NCI-H774 (cell line): ENCODE measurements around the gene ADGRG1.
"Not testable (repeated sequence)": the region's sequence is repeated elsewhere in the genome, so short reads cannot be mapped to it uniquely, and the experiment has no call there.

Experiments used
- DNase-seq: peaks from one replicate; lab custom pipeline; 2025; lab: John Stamatoyannopoulos, UW

ADGRG1 gene

DNA sequence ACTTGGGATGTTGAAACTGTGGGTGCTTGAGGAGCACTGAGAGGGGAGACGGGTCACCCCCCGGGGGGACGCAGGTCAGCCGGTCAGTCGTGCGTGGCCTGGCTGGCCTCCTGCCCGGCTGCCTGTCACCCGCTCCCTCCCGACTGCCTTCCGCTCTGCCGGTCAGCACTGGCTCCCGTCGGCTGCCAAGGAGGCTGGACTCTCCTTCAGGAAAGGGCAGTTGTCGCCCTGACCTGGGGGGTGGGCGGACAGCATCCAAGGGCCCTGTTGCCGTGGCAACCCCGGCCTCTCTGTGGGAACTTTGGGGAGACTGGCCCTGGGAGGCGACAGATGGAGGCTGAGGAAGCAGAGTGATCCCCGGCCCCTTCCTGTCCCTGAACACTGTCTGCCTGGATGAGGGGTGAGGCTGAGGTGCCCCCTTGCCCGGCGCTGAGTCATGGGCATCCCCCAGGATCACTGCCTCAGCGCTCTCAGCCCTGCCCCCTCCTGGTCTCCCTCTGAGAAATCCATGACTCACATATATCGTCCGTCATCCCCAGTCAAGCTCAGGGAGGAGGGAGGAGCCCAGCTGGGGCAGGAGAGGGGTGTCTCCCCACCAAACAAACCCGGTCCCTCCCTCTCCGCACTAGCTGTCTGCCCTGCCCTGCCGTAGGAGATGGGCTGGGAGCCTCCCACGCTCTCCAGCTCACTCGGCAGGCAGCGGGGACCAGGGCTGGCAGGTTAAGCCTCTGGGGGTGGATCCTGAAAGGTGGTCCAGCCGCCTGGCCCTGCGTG lies at the start of gene ADGRG1:
Gene ADGRG1 (plus strand): TSS at position 623 of the 774 bp plus-strand sequence. CDS start 21,658 bp downstream, outside the sequence.
- no peak for DNase-seq

GRCh38 chr16:57579361-57579665 lies 49.1 kb upstream of the ADGRG1 start:
- DNase-seq = no peak

DNA sequence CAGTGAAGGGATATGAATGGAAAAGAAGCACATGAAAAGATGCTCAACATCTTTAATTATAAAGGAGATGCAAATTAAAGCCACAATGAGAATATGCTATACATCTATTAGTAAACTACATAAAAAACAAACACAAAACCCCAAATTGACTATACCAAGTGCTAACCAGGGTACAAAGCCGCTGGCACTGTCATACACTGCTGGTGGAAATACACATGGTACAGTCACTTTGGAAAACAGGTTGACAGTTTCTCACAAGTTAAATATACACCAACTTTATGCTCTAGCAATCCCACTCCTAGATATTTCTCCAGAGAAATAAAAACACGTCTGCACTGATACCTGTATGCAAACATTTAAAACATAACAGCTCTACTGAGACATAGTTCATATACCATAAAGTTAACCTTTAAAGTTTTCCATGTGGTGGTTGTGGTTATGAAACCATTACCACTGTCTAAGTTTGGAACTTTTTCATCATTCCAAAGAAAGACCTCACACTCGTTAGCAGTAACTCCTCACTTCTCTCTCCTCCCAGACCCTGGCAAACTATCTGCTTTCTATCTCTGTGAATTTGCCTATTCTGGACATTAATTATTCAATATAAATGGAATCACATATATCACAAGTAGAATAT lies 43.3 kb upstream of the ADGRG1 start:
- DNase-seq = no peak

GRCh38 chr16:57588831-57589230 lies 39.6 kb upstream of the ADGRG1 start:
- no peak for DNase-seq

DNA sequence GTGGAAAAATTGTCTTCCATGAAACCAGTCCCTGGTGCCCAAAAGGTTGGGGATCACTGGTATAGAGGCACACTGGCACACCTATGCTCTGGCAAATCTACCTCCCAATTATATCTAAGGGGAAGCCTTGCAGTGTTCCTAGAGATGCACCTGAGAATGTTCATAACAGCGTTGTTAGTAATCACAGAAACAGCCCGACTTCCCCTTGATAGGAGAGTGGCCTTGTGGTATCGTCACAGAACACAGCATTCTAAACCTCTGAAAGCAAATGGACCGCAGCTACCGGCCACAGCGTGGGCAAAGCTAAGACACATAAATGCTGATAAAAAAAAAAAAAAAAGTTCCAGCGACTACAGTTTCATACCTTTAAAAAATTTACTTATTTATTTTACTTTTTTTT lies 39.1 kb upstream of the ADGRG1 start:
- no peak for DNase-seq

GRCh38 chr16:57590654-57591085 lies 37.8 kb upstream of the ADGRG1 start:
- no peak for DNase-seq

GRCh38 chr16:57591086-57591869 lies 37.2 kb upstream of the ADGRG1 start:
- DNase-seq = peak; percentile 17

GRCh38 chr16:57591870-57592485 lies 36.5 kb upstream of the ADGRG1 start:
- DNase-seq = no peak

DNA sequence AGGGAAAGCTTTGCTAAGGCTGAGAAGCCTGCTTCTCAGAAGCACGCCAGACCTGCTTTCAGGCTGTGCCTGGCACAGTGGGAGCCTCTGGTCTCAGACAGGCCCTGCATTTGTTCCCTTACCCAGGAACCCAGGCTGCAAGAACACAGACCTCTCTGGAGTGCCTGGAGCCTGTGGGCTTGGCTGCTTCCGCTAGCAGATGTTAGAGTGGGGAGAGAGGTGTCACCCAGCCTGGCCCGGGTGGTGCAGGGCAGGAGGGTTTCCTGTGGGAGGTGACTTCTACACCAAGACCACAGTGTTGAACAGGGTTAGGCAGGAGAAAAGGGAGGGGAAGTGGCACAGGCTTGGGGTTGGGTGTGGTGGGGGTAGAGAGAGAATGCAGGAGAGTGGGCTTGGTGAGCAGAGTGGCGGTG lies 35.8 kb upstream of the ADGRG1 start:
- DNase-seq = no peak

- no peak for DNase-seq
Measured at GRCh38 chr16:57593021-57593420, 35.4 kb upstream of the ADGRG1 start.

DNA sequence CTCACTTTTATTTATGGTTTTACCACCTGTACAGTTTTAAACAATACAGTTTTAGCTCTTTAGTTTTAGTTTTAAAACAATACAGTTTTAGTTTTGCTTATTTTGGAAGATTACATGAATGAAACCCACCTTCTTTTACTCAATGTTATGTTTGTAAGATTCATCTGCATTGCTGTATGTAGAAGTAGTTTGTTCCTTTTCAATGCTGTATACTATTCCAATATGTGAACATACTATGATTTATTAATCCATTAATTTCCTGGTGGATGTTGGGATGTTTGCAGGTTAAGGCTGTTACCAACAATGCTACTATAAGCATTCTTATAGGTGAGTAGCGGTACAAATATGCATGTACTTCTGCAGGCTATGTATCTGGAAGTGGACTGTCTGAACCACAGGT lies 34.4 kb upstream of the ADGRG1 start:
- no peak for DNase-seq

GRCh38 chr16:57594531-57595031 lies 33.8 kb upstream of the ADGRG1 start:
- DNase-seq = no peak

GRCh38 chr16:57596234-57596633 lies 32.2 kb upstream of the ADGRG1 start:
- DNase-seq = not testable (repeated sequence)

DNA sequence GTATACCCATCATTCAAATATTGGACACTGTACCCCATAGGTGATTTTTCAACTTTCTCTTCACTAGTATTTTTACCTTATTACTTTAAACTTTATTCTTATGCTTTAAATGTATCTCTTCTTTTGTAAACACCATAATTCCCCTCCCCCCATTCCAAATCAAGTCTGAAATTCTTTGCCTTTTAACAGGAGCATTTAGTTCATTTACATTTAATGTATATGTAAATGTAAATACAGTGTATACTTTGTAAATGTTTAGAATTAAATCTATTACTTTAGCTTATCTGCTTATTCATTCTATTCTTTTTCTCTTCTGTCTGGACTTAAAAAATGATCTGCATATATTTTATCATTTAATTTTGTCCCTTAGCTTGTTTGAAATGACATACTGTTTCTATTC lies 30.0 kb upstream of the ADGRG1 start:
- DNase-seq = no peak

GRCh38 chr16:57600048-57600835 lies 28.2 kb upstream of the ADGRG1 start:
- DNase-seq = peak; percentile 23

DNA sequence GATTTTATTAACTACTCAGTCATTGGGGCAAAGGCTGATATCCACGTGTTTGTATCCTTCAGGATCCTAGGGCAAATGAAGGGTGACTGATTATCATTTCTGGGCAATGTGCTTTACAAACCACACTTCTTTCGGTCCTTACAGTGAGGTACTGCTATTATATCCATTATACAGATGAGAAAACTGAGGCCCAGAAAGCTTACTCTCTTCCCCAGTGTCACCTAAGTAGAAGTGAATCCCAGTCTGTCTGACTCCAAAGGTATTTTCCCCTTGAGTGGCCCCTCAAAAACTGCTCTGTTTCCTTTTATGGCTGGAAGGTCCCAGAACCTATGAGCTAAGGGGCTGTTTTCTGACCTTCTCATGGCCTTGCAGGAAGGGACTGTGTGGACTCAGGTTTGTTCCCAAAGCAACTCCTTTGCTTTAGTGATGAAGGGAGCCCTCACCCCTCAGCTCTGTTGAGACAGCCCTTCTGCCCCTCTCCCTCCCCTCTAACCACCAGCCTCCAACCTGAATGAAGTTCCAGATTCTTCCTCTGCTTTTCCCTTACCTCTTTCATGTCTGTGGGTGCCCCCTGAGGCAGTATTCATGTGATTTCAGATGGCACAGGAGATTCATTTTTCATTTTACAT lies 27.4 kb upstream of the ADGRG1 start:
- DNase-seq = no peak

- peak; percentile 75 for DNase-seq
Measured at GRCh38 chr16:57601801-57602478, 26.5 kb upstream of the ADGRG1 start.

DNA sequence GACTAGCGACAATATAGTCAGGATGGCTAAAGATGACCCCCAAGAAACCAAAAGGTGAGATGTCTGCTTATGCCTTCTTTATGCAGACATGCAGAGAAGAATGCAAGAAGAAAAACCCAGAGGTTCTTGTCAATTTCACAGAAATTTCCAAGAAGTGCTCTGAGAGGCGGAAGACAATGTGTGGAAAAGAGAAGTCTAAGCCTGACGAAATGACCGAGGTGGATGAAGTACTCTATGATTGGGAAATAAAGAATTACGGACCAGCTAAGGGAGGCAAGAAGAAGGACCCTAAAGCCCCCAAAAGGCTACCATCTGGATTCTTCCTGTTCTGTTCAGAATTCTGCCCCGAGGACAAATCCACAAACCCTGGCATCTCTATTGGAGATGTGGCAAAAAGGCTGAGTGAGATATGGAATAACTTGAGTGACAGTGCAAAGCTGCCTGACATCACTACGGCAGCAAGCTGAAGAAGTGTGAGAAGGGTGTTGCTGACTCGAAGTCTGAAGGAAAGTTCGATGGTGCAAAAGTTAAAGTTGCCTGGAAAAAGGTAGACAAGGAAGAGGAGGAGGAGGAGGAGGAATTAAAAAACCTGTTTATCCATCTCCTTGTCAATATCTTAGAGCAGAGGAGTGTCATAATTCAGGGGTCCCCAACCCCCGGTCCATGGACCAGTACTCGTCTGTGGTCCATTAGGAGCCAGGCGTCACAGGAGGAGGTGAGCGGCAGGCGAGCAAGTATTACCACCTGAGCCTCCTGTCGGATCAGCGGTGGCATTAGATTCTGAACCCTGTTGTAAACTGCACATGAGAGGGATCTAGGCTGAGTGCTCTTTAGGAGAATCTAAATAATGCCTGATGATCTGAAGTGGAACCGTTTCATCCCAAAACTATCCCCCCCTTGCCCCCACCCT lies 25.1 kb upstream of the ADGRG1 start:
- DNase-seq = no peak

GRCh38 chr16:57604177-57604576 lies 24.3 kb upstream of the ADGRG1 start:
- DNase-seq = no peak
